GM18520 (cell line): Measurements from ENCODE around the gene FAM24B.

Source experiments
- ATAC-seq: cut with Tn5 transposase; IDR thresholded peaks from one replicate; pipeline ENCODE4 v1.9.1; 2021; ENCODE audit not compliant: unreplicated experiment

Gene FAM24B

GRCh38 chr10:122828716-122829255, 50.6 kb downstream of the FAM24B start:
- no peak for ATAC-seq

- ATAC-seq: no peak
These were observed 52.1 kb downstream of the FAM24B start for GRCh38 chr10:122827302-122827701.

- no peak for ATAC-seq
These were observed 56.2 kb downstream of the FAM24B start for GRCh38 chr10:122822973-122823690.

GRCh38 chr10:122821808-122822207, 57.6 kb downstream of the FAM24B start:
- no peak for ATAC-seq

- no peak for ATAC-seq
These were observed 63.9 kb downstream of the FAM24B start for GRCh38 chr10:122815458-122815857.

- no peak for ATAC-seq
These were observed 64.9 kb downstream of the FAM24B start for GRCh38 chr10:122814493-122814892.

- ATAC-seq: no peak
These were observed 66.6 kb downstream of the FAM24B start for GRCh38 chr10:122812751-122813150.

GRCh38 chr10:122802282-122802681, 77.1 kb downstream of the FAM24B start:
- no peak for ATAC-seq
